ENCODE measurements around the gene TRIM66. TPM values are rescaled to one million over a fixed set of nuclear protein-coding genes. Genes with fewer than 3 reads are reported as not detected.
A peak's percentile ranks its signal among the peaks of the same experiment; 100 is the strongest.

The TRIM66 gene
- total RNA-seq, 1 donor from 2014 or later, result 3.9 TPM

GRCh38 chr11:8712506-8712905 lies 30.0 kb upstream of the TRIM66 start:
- DNase-seq (ENCODE audit: low spot score in 2 of 2), result no peak
- Histone ChIP-seq H3K27ac (no peak overlapping the region), H3K4me3 (no peak overlapping the region), H3K27me3 (no peaks in the 10 kb centered on the region), H3K36me3 (peaks cover 9 to 11% of the 10 kb centered on the region in 2 donors), H3K4me1 (peaks cover 23 to 51% of the 10 kb centered on the region in 2 donors), H3K9me3 (no peaks in the 10 kb centered on the region)
- TF ChIP-seq CTCF (IDR thresholded peaks at IDR 0.05), result no peak
- intact Hi-C loops (cut with DNase I), result no loop called here

GRCh38 chr11:8711895-8712442 lies 29.5 kb upstream of the TRIM66 start:
- no peak for DNase-seq (ENCODE audit: low spot score in 2 of 2)

GRCh38 chr11:8709777-8710176 lies 27.3 kb upstream of the TRIM66 start:
- Histone ChIP-seq H3K27ac (peak overlapping the region; percentile 89 to 99), H3K9me3 (no peaks in the 10 kb centered on the region), H3K27me3 (no peaks in the 10 kb centered on the region), H3K4me3 (no peak overlapping the region), H3K36me3 (peaks cover 11% of the 10 kb centered on the region in 2 donors), H3K4me1 (peaks cover 17 to 36% of the 10 kb centered on the region in 2 donors)
- no peak for DNase-seq (ENCODE audit: low spot score in 2 of 2)
- TF ChIP-seq CTCF (IDR thresholded peaks at IDR 0.05), result no peak
- intact Hi-C loops (cut with DNase I), result loop anchor here (1.0 to 2.0 kb wide), 4 partner anchors 9 to 59 kb away; no protein-coding TSS in a partner anchor

More at GRCh38 chr11:8711895-8712442, 29.5 kb upstream of the TRIM66 start:
- TF ChIP-seq CTCF (IDR thresholded peaks at IDR 0.05), result no peak
- intact Hi-C loops (cut with DNase I), result no loop called here
- H3K36me3 ChIP-seq, result peaks cover 9 to 11% of the 10 kb centered on the region in 2 donors
- no peak overlapping the region for H3K27ac ChIP-seq
- H3K4me1 ChIP-seq, result peaks cover 18 to 51% of the 10 kb centered on the region in 2 donors
- no peaks in the 10 kb centered on the region for H3K9me3 ChIP-seq
- no peak overlapping the region for H3K4me3 ChIP-seq
- no peaks in the 10 kb centered on the region for H3K27me3 ChIP-seq

GRCh38 chr11:8709002-8709672 lies 26.7 kb upstream of the TRIM66 start:
- no peak overlapping the region for H3K4me3 ChIP-seq
- DNase-seq (ENCODE audit: low spot score in 2 of 2), result peak; percentile 70 to 98
- no peak for TF ChIP-seq CTCF (IDR thresholded peaks at IDR 0.05)

GRCh38 chr11:8707541-8708191 lies 25.2 kb upstream of the TRIM66 start:
- intact Hi-C loops (cut with DNase I), result loop anchor here (2.0 kb wide), 1 partner anchor 61 kb away; no protein-coding TSS in a partner anchor
- DNase-seq (ENCODE audit: low spot score in 2 of 2), result peak; percentile 71 to 78
- H3K36me3 ChIP-seq, result peaks cover 20 to 26% of the 10 kb centered on the region in 2 donors
- no peaks in the 10 kb centered on the region for H3K27me3 ChIP-seq
- H3K27ac ChIP-seq, result peak overlapping the region; percentile 89 to 99
- peaks cover 17 to 32% of the 10 kb centered on the region in 2 donors for H3K4me1 ChIP-seq
- no peaks in the 10 kb centered on the region for H3K9me3 ChIP-seq
- TF ChIP-seq CTCF (IDR thresholded peaks at IDR 0.05), result no peak
- no peak overlapping the region for H3K4me3 ChIP-seq

More at GRCh38 chr11:8709002-8709672, 26.7 kb upstream of the TRIM66 start:
- Histone ChIP-seq H3K36me3 (peaks cover 11 to 13% of the 10 kb centered on the region in 2 donors), H3K27ac (peak overlapping the region; percentile 89 to 99), H3K4me1 (peaks cover 17 to 32% of the 10 kb centered on the region in 2 donors), H3K9me3 (no peaks in the 10 kb centered on the region), H3K27me3 (no peaks in the 10 kb centered on the region)
- intact Hi-C loops (cut with DNase I), result loop anchor here (1.0 to 2.0 kb wide), 4 partner anchors 9 to 60 kb away; no protein-coding TSS in a partner anchor
